H9 (cell line): Measurements from ENCODE around the gene ZFAND3. TPM values are rescaled to one million over a fixed set of nuclear protein-coding genes. Genes with fewer than 3 reads are reported as not detected.

Experiments used
- DNase-seq: peaks from one replicate; pipeline ENCODE4 v3.0.0-alpha.2; 2017
- H2AFZ ChIP-seq: one replicate; pipeline ENCODE4 v1.6.1; 2013; ENCODE audit warnings: mild to moderate bottlenecking, low read length, control low read depth, moderate library complexity
- H2AK5ac ChIP-seq: 2 replicates; pipeline ENCODE4 v1.6.1; 2013; ENCODE audit warnings: low read length, control low read depth, mixed read lengths; ENCODE audit not compliant: insufficient read length
- H2BK120ac ChIP-seq: one replicate; pipeline ENCODE4 v1.6.1; 2013; ENCODE audit warnings: low read depth, mild to moderate bottlenecking, low read length, control low read depth, inconsistent platforms; ENCODE audit not compliant: poor library complexity, severe bottlenecking
- H2BK12ac ChIP-seq: 2 replicates; pipeline ENCODE4 v1.6.1; 2013; ENCODE audit warnings: low read length, control low read depth, mixed read lengths, low read depth; ENCODE audit not compliant: insufficient read length
- H2BK15ac ChIP-seq: 2 replicates; pipeline ENCODE4 v1.6.1; 2013; ENCODE audit warnings: low read depth, low read length, control low read depth
- H2BK20ac ChIP-seq: one replicate; pipeline ENCODE4 v1.6.1; 2013; ENCODE audit warnings: low read depth, mild to moderate bottlenecking, low read length, control low read depth, inconsistent platforms; ENCODE audit not compliant: poor library complexity, severe bottlenecking
- H2BK5ac ChIP-seq: 2 replicates; pipeline ENCODE4 v1.6.1; 2013; ENCODE audit warnings: low read length, control low read depth, mixed read lengths; ENCODE audit not compliant: insufficient read length
- H3K14ac ChIP-seq: 2 replicates; pipeline ENCODE4 v1.6.1; 2013; ENCODE audit warnings: low read length, control low read depth; ENCODE audit not compliant: insufficient read depth
- H3K18ac ChIP-seq: 2 replicates; pipeline ENCODE4 v1.6.1; 2013; ENCODE audit warnings: low read depth, mild to moderate bottlenecking, mixed read lengths, low read length, control low read depth; ENCODE audit not compliant: insufficient read length
- H3K23ac ChIP-seq: 2 replicates; pipeline ENCODE4 v1.6.1; 2013; ENCODE audit warnings: low read length, control low read depth, mixed read lengths, low read depth; ENCODE audit not compliant: insufficient read length
- H3K23me2 ChIP-seq: 2 replicates; pipeline ENCODE4 v1.6.1; 2013; ENCODE audit warnings: low read depth, mild to moderate bottlenecking, mixed read lengths, low read length, control low read depth; ENCODE audit not compliant: insufficient read length, poor library complexity, severe bottlenecking
- H3K27ac ChIP-seq: 2 replicates; pipeline ENCODE4 v1.5.1; 2013; ENCODE audit warnings: low read length, control low read depth, mixed read lengths, low read depth; ENCODE audit not compliant: insufficient read length
- H3K27me3 ChIP-seq: 2 replicates; pipeline ENCODE4 v1.6.1; 2013; ENCODE audit warnings: low read length, control low read depth, inconsistent platforms; ENCODE audit not compliant: insufficient read depth
- H3K4ac ChIP-seq: 2 replicates; pipeline ENCODE4 v1.6.1; 2013; ENCODE audit warnings: low read depth, mild to moderate bottlenecking, control low read depth, inconsistent platforms, low read length, moderate library complexity
- H3K4me1 ChIP-seq: 2 replicates; pipeline ENCODE4 v1.6.1; 2013; ENCODE audit warnings: low read length, control low read depth, inconsistent platforms; ENCODE audit not compliant: insufficient read depth
- H3K4me2 ChIP-seq: 2 replicates; pipeline ENCODE4 v1.6.1; 2013; ENCODE audit warnings: low read length, control low read depth, mixed read lengths; ENCODE audit not compliant: insufficient read length, insufficient read depth
- H3K56ac ChIP-seq: 2 replicates; pipeline ENCODE4 v1.6.1; 2013; ENCODE audit warnings: low read depth, mild to moderate bottlenecking, mixed read lengths, low read length, control low read depth; ENCODE audit not compliant: insufficient read length
- H3K79me1 ChIP-seq: 2 replicates; pipeline ENCODE4 v1.6.1; 2013; ENCODE audit warnings: low read depth, mild to moderate bottlenecking, moderate library complexity, low read length, control low read depth, inconsistent platforms; ENCODE audit not compliant: insufficient read depth, poor library complexity, severe bottlenecking
- H3K79me2 ChIP-seq: 2 replicates; pipeline ENCODE4 v1.6.1; 2013; ENCODE audit warnings: low read length, control low read depth, inconsistent platforms; ENCODE audit not compliant: insufficient read depth
- H3K9ac ChIP-seq: 2 replicates; pipeline ENCODE4 v1.6.1; 2013; ENCODE audit warnings: low read length, control low read depth, mixed read lengths; ENCODE audit not compliant: insufficient read length; ENCODE audit errors: extremely low read depth
- H3K9me3 ChIP-seq: one replicate; pipeline ENCODE4 v1.6.1; 2013; ENCODE audit warnings: low read depth, low read length, inconsistent platforms; ENCODE audit not compliant: control insufficient read depth
- H3T11ph ChIP-seq: one replicate; pipeline ENCODE4 v1.6.1; 2013; ENCODE audit warnings: mild to moderate bottlenecking, low read length, control low read depth, inconsistent platforms
- H4K20me1 ChIP-seq: one replicate; pipeline ENCODE4 v1.6.1; 2013; ENCODE audit not compliant: control insufficient read depth, insufficient read length, insufficient read depth
- H4K5ac ChIP-seq: 2 replicates; pipeline ENCODE4 v1.6.1; 2013; ENCODE audit warnings: low read depth, mild to moderate bottlenecking, mixed read lengths, low read length, control low read depth; ENCODE audit not compliant: insufficient read length
- H4K8ac ChIP-seq: replicated peaks from 2 replicates; pipeline ENCODE4 v1.6.1; 2013; ENCODE audit warnings: low read length, control low read depth, mixed read lengths, low read depth; ENCODE audit not compliant: insufficient read length
- H4K91ac ChIP-seq: 2 replicates; pipeline ENCODE4 v1.6.1; 2013; ENCODE audit warnings: low read depth, mild to moderate bottlenecking, moderate library complexity, mixed read lengths, low read length, control low read depth; ENCODE audit not compliant: insufficient read length
- H3K27ac Mint-ChIP-seq, 3 experiments: 2 replicates in 2 of 3; 3 replicates in 1 of 3; pipeline ENCODE4 v1.8.0; 2020 to 2021; ENCODE audit warnings: mixed read lengths in 3 of 3, mild to moderate bottlenecking in 1 of 3, moderate library complexity in 1 of 3
- H3K27me3 Mint-ChIP-seq: 2 replicates; pipeline ENCODE4 v1.8.0; 2021; ENCODE audit warnings: low read depth, mild to moderate bottlenecking, moderate library complexity, mixed read lengths
- H3K36me3 Mint-ChIP-seq, 3 experiments: 2 replicates in 2 of 3; 3 replicates in 1 of 3; pipeline ENCODE4 v1.8.0; 2020 to 2021; ENCODE audit warnings: low read depth in 3 of 3, mixed read lengths in 3 of 3; ENCODE audit not compliant: insufficient read depth in 1 of 3
- H3K4me1 Mint-ChIP-seq, 2 experiments: 2 replicates each; pipeline ENCODE4 v1.8.0; 2020; ENCODE audit warnings: mixed read lengths in 2 of 2
- H3K4me3 Mint-ChIP-seq, 2 experiments: 2 replicates in 1 of 2; 3 replicates in 1 of 2; pipeline ENCODE4 v1.8.0; 2020 to 2021; ENCODE audit warnings: mild to moderate bottlenecking in 2 of 2, mixed read lengths in 2 of 2, moderate library complexity in 1 of 2
- H3K9me3 Mint-ChIP-seq, 2 experiments: 2 replicates in 1 of 2; 3 replicates in 1 of 2; pipeline ENCODE4 v1.8.0; 2020; ENCODE audit warnings: mild to moderate bottlenecking in 2 of 2, mixed read lengths in 2 of 2, moderate library complexity in 1 of 2
- CTCF ChIP-seq: fragments of 200-600 bp; sonication (generic); conservative IDR thresholded peaks from 3 replicates; pipeline ENCODE4 v1.8.0; 2021; ENCODE audit warnings: antibody characterized with exemption, mild to moderate bottlenecking
- WGBS: extraction: QIAGEN DNeasy Blood & Tissue Kit; methylation state at CpG from one replicate; pipeline ENCODE4 v1.1.7; 2013; ENCODE audit warnings: missing lambda C conversion rate, low lambda C conversion rate, mixed read lengths; ENCODE audit not compliant: insufficient read length; ENCODE audit errors: extremely low coverage; 5-methylcytosine and 5-hydroxymethylcytosine counted together
- total RNA-seq: library from RNA; stranded (reverse); gene quantifications from 2 replicates; pipeline ENCODE4 v1.2.1, GENCODE V29; 2021

The ZFAND3 gene
- total RNA-seq, 1 experiment from 2014 or later = 57.7 TPM

- Histone ChIP-seq H2AFZ (no peak overlapping the region), H3K27ac (no peak overlapping the region), H2BK5ac (no peak overlapping the region), H3K4ac (no peak overlapping the region), H3K4me1 (peaks cover 8% of the 10 kb centered on the region; the same call in 1 of the 2 replicates), H3K23me2 (peaks cover 16% of the 10 kb centered on the region), H4K8ac (no peak overlapping the region), H3K23ac (no peak overlapping the region), H3K27me3 (peaks cover 2% of the 10 kb centered on the region; the same call in 1 of the 2 replicates), H2BK15ac (no peak overlapping the region), H2BK12ac (no peak overlapping the region), H3K79me1 (no peaks in the 10 kb centered on the region), H3T11ph (no peak overlapping the region), H3K56ac (no peak overlapping the region), H4K20me1 (no peaks in the 10 kb centered on the region), H3K18ac (no peak overlapping the region), H3K79me2 (no peaks in the 10 kb centered on the region), H2BK20ac (no peak overlapping the region), H3K9me3 (no peaks in the 10 kb centered on the region), H2AK5ac (no peak overlapping the region), H3K4me2 (no peak overlapping the region), H3K14ac (no peak overlapping the region), H4K5ac (no peak overlapping the region), H2BK120ac (no peak overlapping the region), H3K9ac (no peak overlapping the region), H4K91ac (no peak overlapping the region)
- TF ChIP-seq CTCF = no peak
- peaks cover 44% of the 10 kb centered on the region for H3K27me3 Mint-ChIP-seq
- H3K9me3 Mint-ChIP-seq = no peaks in the 10 kb centered on the region
- WGBS = no CpG with 5 or more reads among the region's 2 CpGs
- H3K4me3 Mint-ChIP-seq = no peak overlapping the region
- no peaks in the 10 kb centered on the region; a peak in 1 of 7 replicates for H3K36me3 Mint-ChIP-seq
- H3K27ac Mint-ChIP-seq = peak overlapping the region in 1 of 3 experiments; percentile 67; a peak in 1 of 7 replicates
- H3K4me1 Mint-ChIP-seq = peaks cover 49 to 53% of the 10 kb centered on the region in 2 experiments
- DNase-seq = no peak
These were observed 32.3 kb upstream of the ZFAND3 start for GRCh38 chr6:37787216-37787615.
